ENCODE results near the gene CSAD.

Gene CSAD

GRCh38 chr12:53200458-53201176 lies 19.9 kb upstream of the CSAD start:
- in situ Hi-C loops (cut with HindIII; ENCODE audit: low sequenced_read_pairs): no loop called here

GRCh38 chr12:53200107-53200457 lies 19.4 kb upstream of the CSAD start:
- in situ Hi-C loops (cut with HindIII; ENCODE audit: low sequenced_read_pairs): no loop called here

GRCh38 chr12:53199700-53200099 lies 19.0 kb upstream of the CSAD start:
- in situ Hi-C loops (cut with HindIII; ENCODE audit: low sequenced_read_pairs): loop anchor here (10.0 kb wide), 1 partner anchor 125 kb away; the partner anchor contains the start of gene SPRYD3

- in situ Hi-C loops (cut with HindIII; ENCODE audit: low sequenced_read_pairs): loop anchor here (10.0 kb wide), 1 partner anchor 124 kb away; the partner anchor contains the start of gene SPRYD3
Measured at GRCh38 chr12:53198486-53199110, 17.9 kb upstream of the CSAD start.

- in situ Hi-C loops (cut with HindIII; ENCODE audit: low sequenced_read_pairs): loop anchor here (10.0 kb wide), 1 partner anchor 122 kb away; the partner anchor contains the start of gene SPRYD3
Measured at GRCh38 chr12:53197011-53197640, 16.4 kb upstream of the CSAD start.

- in situ Hi-C loops (cut with HindIII; ENCODE audit: low sequenced_read_pairs): loop anchor here (10.0 kb wide), 1 partner anchor 122 kb away; the partner anchor contains the start of gene SPRYD3
Measured at GRCh38 chr12:53196486-53196885, 15.8 kb upstream of the CSAD start.

- in situ Hi-C loops (cut with HindIII; ENCODE audit: low sequenced_read_pairs): loop anchor here (10.0 kb wide), 1 partner anchor 121 kb away; the partner anchor contains the start of gene SPRYD3
Measured at GRCh38 chr12:53195516-53196420, 15.0 kb upstream of the CSAD start.

GRCh38 chr12:53194973-53195372 lies 14.2 kb upstream of the CSAD start:
- in situ Hi-C loops (cut with HindIII; ENCODE audit: low sequenced_read_pairs): loop anchor here (5.0 to 10.0 kb wide), 2 partner anchors 38 to 120 kb away; partner anchors contain the start of gene SPRYD3

- in situ Hi-C loops (cut with HindIII; ENCODE audit: low sequenced_read_pairs): loop anchor here (5.0 to 10.0 kb wide), 2 partner anchors 37 to 119 kb away; partner anchors contain the start of gene SPRYD3
Measured at GRCh38 chr12:53193985-53194716, 13.4 kb upstream of the CSAD start.

- in situ Hi-C loops (cut with HindIII; ENCODE audit: low sequenced_read_pairs): loop anchor here (5.0 to 10.0 kb wide), 2 partner anchors 36 to 118 kb away; partner anchors contain the start of gene SPRYD3
Measured at GRCh38 chr12:53193040-53193439, 12.3 kb upstream of the CSAD start.

GRCh38 chr12:53192531-53193021 lies 11.9 kb upstream of the CSAD start:
- in situ Hi-C loops (cut with HindIII; ENCODE audit: low sequenced_read_pairs): loop anchor here (5.0 to 10.0 kb wide), 2 partner anchors 35 to 118 kb away; partner anchors contain the start of gene SPRYD3

- in situ Hi-C loops (cut with HindIII; ENCODE audit: low sequenced_read_pairs): loop anchor here (5.0 to 10.0 kb wide), 2 partner anchors 35 to 117 kb away; partner anchors contain the start of gene SPRYD3
Measured at GRCh38 chr12:53191885-53192530, 11.3 kb upstream of the CSAD start.

GRCh38 chr12:53191096-53191884 lies 10.6 kb upstream of the CSAD start:
- in situ Hi-C loops (cut with HindIII; ENCODE audit: low sequenced_read_pairs): loop anchor here (5.0 to 10.0 kb wide), 2 partner anchors 34 to 116 kb away; partner anchors contain the start of gene SPRYD3

- in situ Hi-C loops (cut with HindIII; ENCODE audit: low sequenced_read_pairs): loop anchor here (5.0 to 10.0 kb wide), 2 partner anchors 33 to 115 kb away; partner anchors contain the start of gene SPRYD3
Measured at GRCh38 chr12:53190108-53190729, 9.5 kb upstream of the CSAD start.

GRCh38 chr12:53187145-53187899 lies 6.6 kb upstream of the CSAD start:
- in situ Hi-C loops (cut with HindIII; ENCODE audit: low sequenced_read_pairs): loop anchor here (10.0 kb wide), 1 partner anchor 53 kb away; no protein-coding TSS in a partner anchor

- in situ Hi-C loops (cut with HindIII; ENCODE audit: low sequenced_read_pairs): loop anchor here (10.0 kb wide), 1 partner anchor 52 kb away; no protein-coding TSS in a partner anchor
Measured at GRCh38 chr12:53186745-53187144, 6.0 kb upstream of the CSAD start.

Measured in endothelial cell of hepatic sinusoid (primary cell).